SH-SY5Y (cell line): ENCODE results near the gene TMEM178A.

Experiments used
- GATA2 ChIP-seq: IDR thresholded peaks from 2 replicates; pipeline ENCODE4 v1.6.1; 2011; ENCODE audit warnings: mild to moderate bottlenecking, low read depth, low read length
- GATA3 ChIP-seq: IDR thresholded peaks from 2 replicates; pipeline ENCODE4 v1.6.1; 2011; ENCODE audit warnings: low read depth, mild to moderate bottlenecking, low read length, moderate library complexity

DNA sequence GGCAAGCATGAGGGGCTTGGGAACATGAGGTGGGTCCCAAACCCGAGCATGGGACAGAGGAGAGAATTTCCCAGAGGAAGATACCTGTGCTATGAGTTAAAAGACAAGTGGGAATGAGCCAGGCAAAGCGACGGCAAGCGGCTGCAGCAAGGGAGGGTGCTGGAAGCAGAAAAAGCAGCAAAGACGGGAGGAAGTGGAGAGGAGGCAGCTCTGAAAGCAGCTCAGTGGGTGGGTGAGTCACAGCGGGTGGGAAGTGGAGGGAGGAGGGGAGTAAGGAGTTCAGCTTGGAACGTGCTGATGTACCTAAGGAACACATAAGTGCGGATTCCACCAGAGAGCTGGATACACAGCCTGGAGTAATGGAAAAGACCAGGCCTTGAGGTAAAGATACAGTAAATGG is 71.9 kb downstream of the TMEM178A start:
- no peak for TF ChIP-seq GATA3
- no peak for TF ChIP-seq GATA2
